GM18519 (cell line): Measurements from ENCODE around the gene DES.

ENCODE experiments used
- ATAC-seq: cut with Tn5 transposase; IDR thresholded peaks from one replicate; pipeline ENCODE4 v1.9.1; 2021; ENCODE audit warnings: mild to moderate bottlenecking, moderate library complexity; ENCODE audit not compliant: unreplicated experiment, low FRiP score

The DES gene

GRCh38 chr2:219419012-219419324 lies 791 bp downstream of the DES start:
- no peak for ATAC-seq

GRCh38 chr2:219419331-219420197 lies 1.4 kb downstream of the DES start:
- ATAC-seq: no peak

- no peak for ATAC-seq
Measured at GRCh38 chr2:219420687-219421086, 2.5 kb downstream of the DES start.

- no peak for ATAC-seq
Measured at GRCh38 chr2:219421323-219421722, 3.1 kb downstream of the DES start.

- no peak for ATAC-seq
Measured at GRCh38 chr2:219422952-219423534, 4.9 kb downstream of the DES start.

GRCh38 chr2:219423652-219424377 lies 5.6 kb downstream of the DES start:
- no peak for ATAC-seq

- ATAC-seq: no peak
Measured at GRCh38 chr2:219425238-219426067, 7.3 kb downstream of the DES start.

- ATAC-seq: no peak
Measured at GRCh38 chr2:219426068-219426443, 7.9 kb downstream of the DES start.

- ATAC-seq: no peak
Measured at GRCh38 chr2:219426534-219427136, 8.5 kb downstream of the DES start.

- no peak for ATAC-seq
Measured at GRCh38 chr2:219428469-219428868, 10.3 kb downstream of the DES start.

GRCh38 chr2:219429958-219430606 lies 11.9 kb downstream of the DES start:
- ATAC-seq: no peak

- ATAC-seq: no peak
Measured at GRCh38 chr2:219430633-219431615, 12.7 kb downstream of the DES start.

- ATAC-seq: no peak
Measured at GRCh38 chr2:219433666-219434467, 15.7 kb downstream of the DES start.

- ATAC-seq: no peak
Measured at GRCh38 chr2:219434468-219434717, 16.2 kb downstream of the DES start.

- ATAC-seq: no peak
Measured at GRCh38 chr2:219434718-219435525, 16.7 kb downstream of the DES start, which contains the start of gene SPEG. Gene SPEG, plus strand, starts transcription at chr2:219434843. Its CDS starts 135 bp downstream, at chr2:219434978.

GRCh38 chr2:219435701-219436100 lies 17.5 kb downstream of the DES start:
- ATAC-seq: no peak

- ATAC-seq: no peak
Measured at GRCh38 chr2:219436491-219436890, 18.3 kb downstream of the DES start.
